Globus pallidus (tissue), 1 donor: ENCODE results near the gene ALDH18A1.

Source experiments
- DNase-seq: peaks from one replicate; pipeline ENCODE4 v3.0.0-alpha.2; 2015; ENCODE audit warnings: low spot score

ALDH18A1 gene

DNA sequence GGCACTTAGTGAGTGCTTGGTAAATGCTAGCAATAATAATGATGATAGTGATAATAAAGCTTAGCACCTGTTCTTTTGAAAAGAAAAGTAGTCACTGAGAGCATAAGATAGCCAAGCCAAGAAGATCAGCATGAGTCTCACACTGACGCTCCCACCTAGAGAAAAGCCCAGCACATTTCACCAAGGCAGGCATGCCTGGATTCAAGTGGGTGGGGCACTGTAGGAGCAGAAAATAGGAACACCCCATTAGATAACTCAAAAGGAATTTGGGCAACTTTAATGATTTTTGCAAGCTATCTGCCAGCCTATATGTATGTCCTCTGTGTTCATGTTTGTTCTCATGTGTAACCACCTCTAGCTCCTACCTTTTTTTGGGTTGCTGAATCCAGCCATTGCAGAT, 77.2 kb downstream of the ALDH18A1 start:
- no peak for DNase-seq

- no peak for DNase-seq
Measured at GRCh38 chr10:95578619-95579018, 77.9 kb downstream of the ALDH18A1 start.

- no peak for DNase-seq
Measured at GRCh38 chr10:95574649-95575365, 81.7 kb downstream of the ALDH18A1 start.

DNA sequence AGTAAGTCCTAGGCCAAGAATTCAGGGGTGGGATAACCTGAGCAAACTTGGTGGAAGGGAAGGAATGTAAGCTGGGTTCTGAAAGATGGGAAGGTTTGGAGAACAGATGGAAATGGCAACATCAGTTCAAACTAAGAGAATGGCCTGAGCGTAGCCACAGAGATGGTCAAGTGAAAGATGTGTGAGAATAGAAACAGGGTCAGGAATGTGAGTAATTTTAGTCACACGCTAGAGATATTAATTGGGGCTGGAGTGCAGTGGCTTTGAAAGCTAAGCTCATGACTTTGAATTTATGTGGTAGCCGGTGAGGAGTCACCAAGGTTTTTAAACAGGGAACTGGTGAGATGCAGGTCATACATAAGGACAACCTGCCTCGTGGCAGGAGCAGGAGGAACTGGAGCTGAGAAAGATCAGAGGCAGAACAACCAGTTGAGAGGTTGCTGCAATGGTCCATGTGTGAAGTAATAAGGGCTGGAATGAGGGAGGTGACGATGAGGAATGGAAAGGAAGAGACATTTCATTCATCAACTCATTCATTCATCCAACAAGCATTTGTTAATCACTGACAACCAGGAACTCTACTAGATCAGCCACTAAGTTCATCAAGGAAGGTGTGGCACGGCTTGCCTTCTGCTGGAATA, 82.4 kb downstream of the ALDH18A1 start:
- no peak for DNase-seq

DNA sequence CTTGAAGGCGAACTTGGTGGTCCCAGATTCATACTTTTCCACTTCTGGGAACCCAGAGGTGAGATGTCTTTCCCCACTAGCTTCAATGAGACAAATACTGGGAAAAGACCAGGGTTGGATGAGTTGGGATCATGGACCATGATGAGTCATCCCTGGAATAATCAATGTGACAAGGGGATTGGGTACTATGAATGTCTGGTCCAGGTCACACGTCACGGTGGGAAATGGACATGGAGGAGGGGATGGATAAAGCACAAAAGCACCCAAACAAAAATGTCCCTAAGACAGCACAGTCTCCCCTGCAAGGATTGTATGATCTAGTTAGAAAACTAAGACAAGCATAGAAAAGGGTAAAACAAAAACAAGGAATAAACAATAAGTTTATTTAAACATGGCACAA, 83.0 kb downstream of the ALDH18A1 start:
- DNase-seq: no peak

DNA sequence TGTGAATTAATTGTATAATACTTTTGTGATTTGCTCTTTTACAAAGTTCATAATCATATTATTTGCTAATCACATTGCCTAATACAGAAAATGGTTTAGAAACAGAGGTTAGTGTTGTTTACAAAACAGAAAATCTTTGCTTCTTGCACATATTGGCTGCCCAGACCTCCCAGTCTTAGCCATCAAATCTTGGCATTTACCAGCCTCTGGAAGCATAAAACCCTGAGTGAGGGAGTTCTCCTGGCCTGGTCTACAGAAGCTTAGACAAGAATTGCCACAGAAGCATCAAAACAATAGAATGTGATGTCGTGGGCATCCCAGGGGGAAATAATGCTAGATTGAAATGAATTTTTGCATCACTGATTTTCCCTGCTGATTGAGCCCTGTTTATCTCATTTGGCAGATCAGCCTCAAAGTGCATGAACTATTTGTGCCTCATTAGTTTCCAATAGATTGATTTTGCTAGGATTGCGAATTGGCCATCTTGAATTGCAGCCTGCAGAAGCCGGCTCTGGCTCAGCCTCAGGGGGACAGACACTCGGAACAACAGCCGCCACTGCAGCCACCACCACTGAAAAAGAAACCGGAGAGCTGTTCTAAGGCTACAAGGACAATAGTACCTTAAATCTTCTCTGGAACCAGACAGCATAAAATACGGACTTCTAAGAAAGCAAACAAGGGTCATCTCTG, 84.2 kb downstream of the ALDH18A1 start:
- no peak for DNase-seq

DNA sequence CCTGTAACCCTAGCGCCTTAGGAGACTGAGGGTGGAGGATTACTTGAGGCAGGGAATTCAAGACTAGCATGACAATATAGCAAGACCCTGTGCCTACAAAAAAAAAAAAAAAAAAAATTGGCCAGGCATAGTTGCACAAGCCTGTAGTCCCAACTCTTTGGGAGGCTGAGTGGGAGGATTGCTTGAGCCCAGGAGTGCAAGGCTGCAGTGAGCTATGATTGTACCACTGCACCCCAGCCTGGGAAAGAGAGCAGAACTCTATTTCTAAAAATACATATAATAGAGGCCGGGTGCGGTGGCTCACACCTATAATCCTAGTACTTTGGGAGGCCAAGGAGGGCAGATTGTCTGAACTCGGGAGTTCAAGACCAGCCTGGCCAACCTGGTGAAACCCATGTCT, 85.1 kb downstream of the ALDH18A1 start:
- no peak for DNase-seq

DNA sequence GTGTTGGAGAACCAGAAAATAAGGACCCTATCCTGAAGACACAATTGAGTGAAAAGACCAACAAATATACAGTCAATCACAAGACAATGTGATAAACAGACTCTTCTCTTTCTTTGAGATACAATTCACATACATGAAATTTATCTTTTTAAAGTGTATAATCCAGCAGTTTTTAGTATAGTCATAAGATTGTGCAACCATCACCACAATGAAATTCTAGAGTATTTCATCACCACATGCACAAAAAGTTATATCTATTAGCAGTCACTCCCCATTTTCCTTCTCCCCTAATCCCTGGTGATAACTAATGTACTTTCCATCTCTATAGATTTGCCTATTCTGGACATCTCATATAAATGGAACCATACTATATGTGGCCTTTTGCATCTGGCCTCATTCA, 87.1 kb downstream of the ALDH18A1 start:
- DNase-seq: no peak

DNA sequence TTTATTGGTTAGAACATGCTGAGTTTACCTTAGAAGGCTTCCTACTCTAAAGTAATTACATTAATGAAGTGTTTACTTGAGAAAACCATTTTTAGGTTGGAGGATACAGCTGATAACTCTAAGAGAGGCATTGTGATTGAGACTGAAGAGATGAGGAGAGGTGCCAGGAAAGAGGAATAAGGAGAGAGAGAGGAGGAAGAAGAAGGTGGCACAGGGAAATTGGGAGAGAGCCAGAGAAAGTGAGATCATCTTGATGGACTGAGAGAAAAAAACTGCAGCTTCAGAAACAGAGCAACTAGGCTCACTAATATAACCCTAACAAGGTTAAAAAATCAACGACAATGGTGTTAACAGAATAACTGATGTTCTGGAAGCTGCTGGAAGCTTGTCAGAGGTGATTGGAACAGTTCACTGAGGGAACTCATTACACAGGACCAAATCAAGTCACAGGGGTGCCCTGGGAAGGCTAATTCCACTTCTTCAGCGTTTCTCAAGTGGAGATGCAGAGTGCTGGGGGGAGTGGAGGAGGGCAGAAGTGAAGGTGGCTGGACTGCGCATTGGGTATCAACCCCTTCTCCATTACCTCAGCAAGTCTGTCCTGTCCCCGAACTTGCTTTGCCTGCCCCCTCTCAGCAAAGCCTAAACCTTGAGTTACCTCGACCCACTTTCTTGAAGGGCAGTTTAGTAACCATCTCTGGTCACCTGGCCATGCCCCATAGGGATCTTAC, 88.4 kb downstream of the ALDH18A1 start:
- no peak for DNase-seq

GRCh38 chr10:95566136-95566535, 90.4 kb downstream of the ALDH18A1 start:
- DNase-seq: no peak

DNA sequence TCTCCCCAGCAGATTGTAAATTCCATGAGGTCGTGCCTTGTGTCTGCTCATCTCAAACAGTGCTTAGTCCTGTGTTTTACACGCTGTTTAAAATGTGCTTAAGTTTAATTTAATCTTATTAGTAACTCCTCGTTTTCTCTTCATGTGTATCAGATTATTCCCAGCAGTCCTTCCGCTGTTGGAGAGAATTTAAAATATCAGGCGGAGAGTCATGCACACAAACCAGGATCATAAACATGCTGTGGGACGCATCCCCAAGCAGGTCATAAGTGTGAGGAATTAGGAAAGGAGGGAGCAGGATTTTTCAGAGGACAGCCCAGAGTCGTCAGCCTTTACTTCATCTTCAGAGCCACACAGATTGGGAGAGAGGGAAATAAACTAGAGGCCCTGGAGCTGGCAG, 91.2 kb downstream of the ALDH18A1 start:
- no peak for DNase-seq

- no peak for DNase-seq
Measured at GRCh38 chr10:95564291-95564690, 92.2 kb downstream of the ALDH18A1 start.

- no peak for DNase-seq
Measured at GRCh38 chr10:95562341-95562965, 94.1 kb downstream of the ALDH18A1 start.

DNA sequence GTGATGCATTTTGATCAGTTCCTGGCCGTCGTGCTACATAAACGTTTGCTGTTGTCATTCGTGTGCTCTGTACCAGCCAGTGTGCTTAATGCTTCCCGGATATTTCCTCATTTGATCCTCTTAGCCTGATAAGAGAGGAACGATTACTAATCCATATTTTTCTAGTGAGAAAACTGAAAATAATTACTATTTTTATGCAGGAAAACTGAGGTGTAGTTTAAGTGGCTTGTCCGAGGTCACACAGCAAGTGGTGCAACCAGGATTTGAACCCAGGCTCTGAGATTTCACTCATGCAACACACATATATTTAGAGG, 94.7 kb downstream of the ALDH18A1 start:
- no peak for DNase-seq

- DNase-seq: peak; percentile 95
Measured at GRCh38 chr10:95561177-95561863, 95.2 kb downstream of the ALDH18A1 start, which contains the start of gene SORBS1. SORBS1 (minus strand) TSS chr10:95561371; CDS start chr10:95441135, 120,236 bp downstream.

GRCh38 chr10:95560278-95561176, 96.0 kb downstream of the ALDH18A1 start:
- peak; percentile 48 for DNase-seq

DNA sequence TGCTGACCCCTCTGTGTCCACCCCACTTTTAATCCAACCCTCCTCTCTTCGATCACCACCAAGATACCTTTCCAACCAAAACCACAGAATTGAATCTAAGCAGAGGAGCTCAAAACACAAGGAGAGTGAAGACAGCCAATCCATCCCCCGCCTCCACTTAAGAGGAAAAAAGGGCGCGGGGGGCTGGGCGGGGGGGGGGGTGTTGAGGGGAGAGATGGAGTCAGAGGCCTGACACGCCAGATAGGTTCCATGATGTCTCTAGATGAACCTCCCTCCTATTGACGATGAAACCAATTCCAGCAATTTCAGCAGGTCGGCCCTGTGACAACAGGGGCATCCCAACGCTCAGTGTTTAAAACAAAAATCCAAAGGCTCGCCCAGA, 96.6 kb downstream of the ALDH18A1 start:
- DNase-seq: no peak

DNA sequence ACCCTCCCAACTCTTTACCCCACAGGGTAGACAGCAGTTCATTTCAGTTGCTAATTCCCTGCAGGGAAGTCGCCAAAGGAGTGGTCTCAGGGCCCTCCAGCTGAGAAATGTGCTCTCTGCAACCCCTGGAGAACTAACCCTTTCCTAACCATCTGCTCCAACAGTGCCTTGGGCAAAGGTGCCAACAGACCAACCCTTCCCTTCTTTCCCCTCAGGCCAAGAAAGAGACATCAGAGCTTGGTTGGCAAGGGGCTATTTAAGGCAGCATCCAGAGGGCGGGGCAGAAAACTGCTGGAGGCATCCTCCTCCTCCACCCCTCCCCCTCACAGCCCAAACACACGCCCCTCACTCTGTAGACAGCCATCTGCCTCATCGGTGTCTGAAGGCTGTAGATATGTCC, 97.0 kb downstream of the ALDH18A1 start:
- no peak for DNase-seq

DNA sequence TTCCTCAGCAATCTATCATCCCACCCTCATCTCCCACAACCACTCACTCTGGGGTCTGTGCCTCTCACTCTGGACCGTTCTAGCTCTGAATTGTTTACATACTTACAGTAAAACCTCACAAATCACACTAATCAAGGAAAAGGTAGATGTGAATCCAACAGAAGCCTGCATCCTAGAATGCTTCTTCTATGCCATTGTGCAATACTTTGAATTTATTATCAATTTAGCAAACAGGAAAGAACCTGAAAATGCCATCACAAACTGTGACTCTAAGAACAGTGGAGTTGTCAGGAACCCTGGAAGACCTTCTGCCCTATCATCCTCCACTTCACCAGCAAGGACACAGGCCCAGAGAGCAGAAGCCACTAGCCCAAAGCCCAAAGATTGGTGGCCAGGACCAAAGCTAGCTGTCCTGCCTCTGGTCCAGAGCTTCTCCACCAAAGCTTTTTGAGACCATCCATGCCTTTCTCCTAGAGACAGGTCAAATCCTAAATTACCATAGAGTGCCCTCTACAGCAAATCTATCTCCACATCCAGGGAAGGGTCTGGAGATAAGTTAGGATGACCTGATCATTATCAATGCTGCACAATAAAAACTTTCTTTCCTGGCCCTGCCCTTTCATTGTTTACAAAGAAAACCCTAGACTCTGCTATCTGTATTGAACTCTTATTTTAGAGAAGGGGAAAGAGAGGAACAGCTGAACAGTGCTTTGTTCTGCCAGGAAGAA, 97.8 kb downstream of the ALDH18A1 start:
- no peak for DNase-seq
